K562 (cell line): ENCODE results near the gene PMM1. TPM values are rescaled to one million over a fixed set of nuclear protein-coding genes. Genes with fewer than 3 reads are reported as not detected.

Source experiments
- ARID3A ChIP-seq: IDR thresholded peaks from 2 replicates; pipeline ENCODE4 v1.6.1; 2012; ENCODE audit warnings: low read depth, low read length, improper control_type of control experiment, borderline replicate concordance
- CHCHD3 ChIP-seq: fragments of 250-450 bp; sonication (Bioruptor Pico); IDR thresholded peaks from 2 replicates; pipeline ENCODE4 v2.1.2; 2022; ENCODE audit warnings: mild to moderate bottlenecking
- E2F6 ChIP-seq, 2 experiments: IDR thresholded peaks; 2 replicates each; pipeline ENCODE4 v1.6.1; 2011; ENCODE audit warnings: borderline replicate concordance in 1 of 2, control low read depth in 1 of 2, low read depth in 1 of 2, low read length in 1 of 2, mild to moderate bottlenecking in 1 of 2, mixed read lengths in 1 of 2, moderate library complexity in 1 of 2; ENCODE audit not compliant: insufficient read depth in 1 of 2, insufficient read length in 1 of 2, poor library complexity in 1 of 2, severe bottlenecking in 1 of 2; ENCODE audit errors: extremely low read depth in 1 of 2
- E2F8 ChIP-seq: fragments of 450-650 bp; IDR thresholded peaks from 2 replicates; pipeline ENCODE4 v1.7.1; 2018; ENCODE audit warnings: mild to moderate bottlenecking, low read depth; ENCODE audit not compliant: partially characterized antibody
- ELF2 ChIP-seq: fragments of 250-450 bp; sonication (Bioruptor Pico); IDR thresholded peaks from 2 replicates; pipeline ENCODE4 v1.5.0; 2021; ENCODE audit warnings: mild to moderate bottlenecking
- ETS1 ChIP-seq: conservative IDR thresholded peaks from 2 replicates; pipeline ENCODE4 v1.6.1; 2011; ENCODE audit warnings: low read depth, mild to moderate bottlenecking, low read length; ENCODE audit not compliant: control insufficient read depth
- FOXK2 ChIP-seq, 2 experiments: fragments of 450-650 bp; IDR thresholded peaks in 1 of 2; conservative IDR thresholded peaks in 1 of 2; 2 replicates each; pipeline ENCODE4 v1.6.1; 2016; ENCODE audit warnings: low read depth in 2 of 2, mild to moderate bottlenecking in 1 of 2
- MBD2 ChIP-seq: sonication (generic); IDR thresholded peaks from 2 replicates; pipeline ENCODE4 v1.6.1; 2016; ENCODE audit warnings: low read depth, borderline replicate concordance
- MYC ChIP-seq, 2 experiments: fragments of 250-450 bp in 1 of 2; sonication (Bioruptor Pico) in 1 of 2; IDR thresholded peaks; 2 replicates each; pipeline versions ENCODE4 v1.5.1 to v1.6.1; 2012 to 2021; ENCODE audit warnings: low read depth in 2 of 2, borderline replicate concordance in 1 of 2, improper control_type of control experiment in 1 of 2, low read length in 1 of 2, mild to moderate bottlenecking in 1 of 2, moderate library complexity in 1 of 2
- PRMT5 ChIP-seq: sonication (generic); formaldehyde crosslinking; IDR thresholded peaks from 2 replicates; pipeline ENCODE4 v1.5.0; 2020; ENCODE audit warnings: missing genetic modification reagents
- SIN3B ChIP-seq: fragments of 450-650 bp; IDR thresholded peaks from 2 replicates; pipeline ENCODE4 v1.6.1; 2017; ENCODE audit warnings: low read depth, mild to moderate bottlenecking, moderate library complexity
- TAF1 ChIP-seq: IDR thresholded peaks from 2 replicates; pipeline ENCODE4 v1.6.1; 2011; ENCODE audit warnings: mild to moderate bottlenecking, low read length, moderate library complexity; ENCODE audit not compliant: insufficient read depth, control insufficient read depth, severe bottlenecking; ENCODE audit errors: extremely low read depth
- TBL1XR1 ChIP-seq, 2 experiments: IDR thresholded peaks; 2 replicates each; pipeline ENCODE4 v1.6.1; 2012; ENCODE audit warnings: improper control_type of control experiment in 2 of 2, low read length in 2 of 2, mild to moderate bottlenecking in 1 of 2
- YY1 ChIP-seq, 3 experiments: IDR thresholded peaks; 2 replicates each; pipeline ENCODE4 v1.6.1; 2011; ENCODE audit warnings: low read length in 2 of 3, mild to moderate bottlenecking in 2 of 3, moderate library complexity in 2 of 3, borderline replicate concordance in 1 of 3, control low read depth in 1 of 3, low read depth in 1 of 3; ENCODE audit not compliant: insufficient read depth in 3 of 3, insufficient replicate concordance in 2 of 3, control insufficient read depth in 1 of 3, insufficient read length in 1 of 3; ENCODE audit errors: extremely low read depth in 1 of 3
- ZC3H4 ChIP-seq: sonication (generic); formaldehyde crosslinking; IDR thresholded peaks from 2 replicates; pipeline ENCODE4 v1.9.0; 2021; ENCODE audit warnings: missing genetic modification reagents, borderline replicate concordance
- ZNF316 ChIP-seq: fragments of 450-650 bp; IDR thresholded peaks from 2 replicates; pipeline ENCODE4 v1.6.1; 2016
- ZNF668 ChIP-seq: fragments of 250-450 bp; sonication (Bioruptor Pico); IDR thresholded peaks from 2 replicates; pipeline ENCODE4 v1.8.0; 2022; ENCODE audit warnings: mild to moderate bottlenecking, inconsistent platforms
- polyA plus RNA-seq, 8 experiments: library from polyadenylated mRNA; depleted of rRNA in 4 of 8; stranded (reverse) in 5 of 8; unstranded in 3 of 8; fragments of >200 nt; fragmentation: Nextera tagmentation in 2 of 8; fragmentation: Illumina TruSeq in 1 of 8; extraction: Ambion mirVana in 2 of 8; extraction: Trizol in 1 of 8; gene quantifications; 2 replicates each; pipeline versions ENCODE4 v1.2.1 to v1.2.3, GENCODE V29; 2011 to 2014; ENCODE audit warnings: inconsistent platforms in 1 of 8, missing spikeins in 1 of 8
- total RNA-seq, 7 experiments: library from RNA; depleted of rRNA in 6 of 7; stranded (reverse); fragments of >200 nt in 6 of 7; fragmentation: Illumina TruSeq in 2 of 7; extraction: Trizol in 2 of 7; gene quantifications; 2 replicates each; pipeline versions ENCODE4 v1.2.1 to v1.2.3, GENCODE V29; 2011 to 2021; ENCODE audit warnings: low replicate concordance in 1 of 7

Gene PMM1
- total and polyA plus RNA-seq, 9 of the 15 experiments (the other 6 are each of a cell fraction or from before 2014, with no cell fraction given): 10.2 to 31.7 (median 20.3) TPM

- TF ChIP-seq ETS1: no peak
- TF ChIP-seq FOXK2 (conservative IDR thresholded peaks at IDR 0.05 in 1 of 2, IDR thresholded peaks at IDR 0.05 in 1 of 2; ENCODE audit: low read depth in 2 of 2): 0 out of 4 replicates have a peak, but pooled peaks of 1 of the 2 experiments have one; percentile 21
- peak; percentile 37; the same call in 1 of the 2 replicates for TF ChIP-seq MYC (IDR thresholded peaks at IDR 0.05; ENCODE audit: low read depth, low read length)
- no peak for TF ChIP-seq MYC (CRISPR knock-in tag; IDR thresholded peaks at IDR 0.05; ENCODE audit: borderline replicate concordance, low read depth)
- peak in 2 of 3 experiments; percentile 50 to 87 for TF ChIP-seq YY1 (IDR thresholded peaks at IDR 0.05; ENCODE audit: borderline replicate concordance in 1 of 3, control insufficient read depth in 1 of 3, extremely low read depth in 1 of 3, insufficient read depth in 3 of 3, insufficient read length in 1 of 3, insufficient replicate concordance in 2 of 3, low read depth in 1 of 3, low read length in 2 of 3)
- peak; percentile 57 to 72 for TF ChIP-seq E2F6 (IDR thresholded peaks at IDR 0.05; ENCODE audit: borderline replicate concordance in 1 of 2, extremely low read depth in 1 of 2, insufficient read depth in 1 of 2, insufficient read length in 1 of 2, low read depth in 1 of 2, low read length in 1 of 2, poor library complexity in 1 of 2, severe bottlenecking in 1 of 2)
- peak; percentile 18; the same call in 1 of the 2 replicates for TF ChIP-seq SIN3B
- no peak for TF ChIP-seq PRMT5 (CRISPR knock-in tag)
- TF ChIP-seq MBD2: peak; percentile 33; the same call in 1 of the 2 replicates
- peak; percentile 81 for TF ChIP-seq ELF2 (CRISPR knock-in tag)
- TF ChIP-seq TBL1XR1 (IDR thresholded peaks at IDR 0.05; ENCODE audit: low read length in 2 of 2): no peak
- TF ChIP-seq ZNF316: peak; percentile 81
- peak; percentile 88 for TF ChIP-seq E2F8
- TF ChIP-seq ZNF668 (CRISPR knock-in tag): no peak
- TF ChIP-seq ZC3H4: peak; percentile 76; the same call in 1 of the 2 replicates
- TF ChIP-seq CHCHD3 (CRISPR knock-in tag): no peak
- peak; percentile 70 for TF ChIP-seq TAF1
- peak; percentile 44; the same call in 1 of the 2 replicates for TF ChIP-seq ARID3A
Measured at GRCh38 chr22:41589391-41590241, at the start of gene PMM1 (continued).
